Stimulated activated CD8-positive, alpha-beta memory T cell treated with anti-CD3 and anti-CD28 coated beads, Interleukin-4, amount 100 ng/mL, for 4 hours (primary cell): ENCODE data around the gene SLC26A5.
"Not testable (repeated sequence)": the region's sequence is repeated elsewhere in the genome, so short reads cannot be mapped to it uniquely, and the experiment has no call there.

Experiments used
- DNase-seq, 2 donors: peaks; one replicate each; pipeline ENCODE4 v3.0.0-alpha.2; 2020; ENCODE audit warnings: low read depth in 2 of 2, low spot score in 1 of 2

The SLC26A5 gene

GRCh38 chr7:103405789-103406613 lies 40.0 kb downstream of the SLC26A5 start:
- not testable (repeated sequence) for DNase-seq

GRCh38 chr7:103399687-103400086 lies 46.3 kb downstream of the SLC26A5 start:
- not testable (repeated sequence) for DNase-seq

GRCh38 chr7:103398483-103399127 lies 47.4 kb downstream of the SLC26A5 start:
- no peak for DNase-seq

GRCh38 chr7:103396471-103396870 lies 49.5 kb downstream of the SLC26A5 start:
- DNase-seq, result no peak

GRCh38 chr7:103395071-103395470 lies 50.9 kb downstream of the SLC26A5 start:
- no peak for DNase-seq

GRCh38 chr7:103394566-103394965 lies 51.4 kb downstream of the SLC26A5 start:
- DNase-seq, result no peak

- no peak for DNase-seq
Observed at GRCh38 chr7:103391976-103392375, 54.0 kb downstream of the SLC26A5 start.

- DNase-seq, result no peak
Observed at GRCh38 chr7:103391150-103391549, 54.9 kb downstream of the SLC26A5 start.

GRCh38 chr7:103389263-103389662 lies 56.7 kb downstream of the SLC26A5 start:
- no peak for DNase-seq

- no peak for DNase-seq
Observed at GRCh38 chr7:103388469-103389140, 57.4 kb downstream of the SLC26A5 start.

GRCh38 chr7:103387242-103387641 lies 58.8 kb downstream of the SLC26A5 start:
- DNase-seq, result no peak

- no peak for DNase-seq
Observed at GRCh38 chr7:103382032-103382402, 64.0 kb downstream of the SLC26A5 start.

- no peak for DNase-seq
Observed at GRCh38 chr7:103381280-103382031, 64.6 kb downstream of the SLC26A5 start.

GRCh38 chr7:103380395-103381191 lies 65.4 kb downstream of the SLC26A5 start:
- DNase-seq, result no peak

GRCh38 chr7:103379270-103379975 lies 66.6 kb downstream of the SLC26A5 start:
- DNase-seq, result no peak

- DNase-seq, result no peak
Observed at GRCh38 chr7:103373866-103374643, 72.0 kb downstream of the SLC26A5 start.

GRCh38 chr7:103369432-103369831 lies 76.6 kb downstream of the SLC26A5 start:
- DNase-seq, result no peak

GRCh38 chr7:103349805-103350204 lies 96.2 kb downstream of the SLC26A5 start:
- no peak for DNase-seq

- no peak for DNase-seq
Observed at GRCh38 chr7:103348959-103349358, 97.0 kb downstream of the SLC26A5 start.
